DOHH2 (cell line): ENCODE results near the gene BAD.

Experiments
- H3F3A ChIP-seq: fragments of 200-600 bp; sonication (generic), shearing (Covaris generic); 2 replicates; pipeline ENCODE4 v1.6.0; 2016; ENCODE audit warnings: antibody characterized with exemption, mild to moderate bottlenecking; ENCODE audit not compliant: control insufficient read depth, insufficient read depth
- H3K27ac ChIP-seq: fragments of 200-600 bp; sonication (generic); 2 replicates; pipeline ENCODE4 v1.5.1; 2014; ENCODE audit warnings: low read depth, mild to moderate bottlenecking, low read length, moderate library complexity
- H3K27me3 ChIP-seq: fragments of 200-600 bp; sonication (generic); 2 replicates; pipeline ENCODE4 v1.6.1; 2014; ENCODE audit warnings: mild to moderate bottlenecking, low read length, mixed read lengths; ENCODE audit not compliant: control insufficient read depth
- H3K36me3 ChIP-seq: fragments of 200-600 bp; sonication (generic); 2 replicates; pipeline ENCODE4 v1.6.1; 2014; ENCODE audit warnings: mild to moderate bottlenecking, low read length, moderate library complexity, mixed read lengths; ENCODE audit not compliant: control insufficient read depth
- H3K4me1 ChIP-seq: fragments of 200-600 bp; sonication (generic); 2 replicates; pipeline ENCODE4 v1.6.1; 2014; ENCODE audit warnings: mild to moderate bottlenecking, low read length, mixed read lengths; ENCODE audit not compliant: control insufficient read depth
- H3K4me2 ChIP-seq: fragments of 200-600 bp; sonication (generic); 2 replicates; pipeline ENCODE4 v1.6.0; 2014; ENCODE audit warnings: mild to moderate bottlenecking, low read length, moderate library complexity
- H3K4me3 ChIP-seq: fragments of 200-600 bp; sonication (generic); 2 replicates; pipeline ENCODE4 v1.5.1; 2014; ENCODE audit warnings: mild to moderate bottlenecking, low read length, mixed read lengths
- H3K79me2 ChIP-seq: fragments of 200-600 bp; sonication (generic); 2 replicates; pipeline ENCODE4 v1.6.1; 2014; ENCODE audit warnings: mild to moderate bottlenecking, low read length, mixed read lengths; ENCODE audit not compliant: control insufficient read depth
- H3K9me2 ChIP-seq: fragments of 200-600 bp; sonication (generic); replicated peaks from 2 replicates; pipeline ENCODE4 v1.6.1; 2014; ENCODE audit warnings: mild to moderate bottlenecking, low read length, mixed read lengths; ENCODE audit not compliant: control insufficient read depth
- H3K9me3 ChIP-seq: fragments of 200-600 bp; sonication (generic); 2 replicates; pipeline ENCODE4 v1.6.1; 2014; ENCODE audit warnings: antibody characterized with exemption, low read length, mixed read lengths; ENCODE audit not compliant: control insufficient read depth, insufficient read depth
- H4K20me1 ChIP-seq: fragments of 200-600 bp; sonication (generic); 2 replicates; pipeline ENCODE4 v1.6.0; 2014; ENCODE audit warnings: low read depth, mild to moderate bottlenecking, antibody characterized with exemption, low read length, moderate library complexity; ENCODE audit not compliant: control insufficient read depth, insufficient read depth
- CTCF ChIP-seq: fragments of 200-600 bp; sonication (generic); IDR thresholded peaks from one replicate; pipeline ENCODE4 v1.5.1; 2014; ENCODE audit warnings: antibody characterized with exemption, mild to moderate bottlenecking, low read depth, low read length; ENCODE audit not compliant: poor library complexity, severe bottlenecking
- EZH2phosphoT487 ChIP-seq: fragments of 200-600 bp; sonication (generic); IDR thresholded peaks from 2 replicates; pipeline ENCODE4 v1.6.1; 2017; ENCODE audit warnings: borderline replicate concordance, mild to moderate bottlenecking, antibody characterized with exemption, low read length, moderate library complexity, mixed read lengths

The BAD gene

GRCh38 chr11:64225608-64226506 lies 58.6 kb downstream of the BAD start, which contains the start of the genes NUDT22 and TRPT1:
Gene NUDT22 (plus strand): TSS chr11:64226274. CDS start chr11:64226653, 379 bp downstream.
Gene TRPT1 (minus strand): TSS chr11:64226186. CDS start chr11:64225860, 326 bp downstream.
- H4K20me1 ChIP-seq = no peaks in the 10 kb centered on the region
- peak within 1 kb of the TSS; percentile 85 for H3K4me3 ChIP-seq
- peaks cover 44% of the 10 kb centered on the region for H3K36me3 ChIP-seq
- no peaks in the 10 kb centered on the region for H3K27me3 ChIP-seq
- peaks cover 22% of the 10 kb centered on the region for H3F3A ChIP-seq
- no peaks in the 10 kb centered on the region for H3K9me3 ChIP-seq
- H3K4me2 ChIP-seq = peak within 1 kb of the TSS; percentile 99
- H3K9me2 ChIP-seq = no peaks in the 10 kb centered on the region
- peaks cover 36% of the 10 kb centered on the region for H3K79me2 ChIP-seq
- TF ChIP-seq EZH2phosphoT487 (no peak), CTCF (peak; percentile 68)
- H3K27ac ChIP-seq = peak within 1 kb of the TSS; percentile 82
- H3K4me1 ChIP-seq = peaks cover 61% of the 10 kb centered on the region

- no peaks in the 10 kb centered on the region for H3K9me3 ChIP-seq
- H3K4me2 ChIP-seq = peak overlapping the region; percentile 99
- H3K27me3 ChIP-seq = no peaks in the 10 kb centered on the region
- no peaks in the 10 kb centered on the region for H3K9me2 ChIP-seq
- H3K4me1 ChIP-seq = peaks cover 59% of the 10 kb centered on the region
- H4K20me1 ChIP-seq = no peaks in the 10 kb centered on the region
- peaks cover 52% of the 10 kb centered on the region for H3K36me3 ChIP-seq
- H3K27ac ChIP-seq = peak overlapping the region; percentile 82
- no peak for TF ChIP-seq CTCF
- no peak for TF ChIP-seq EZH2phosphoT487
- H3K79me2 ChIP-seq = peaks cover 34% of the 10 kb centered on the region
- H3F3A ChIP-seq = peaks cover 21% of the 10 kb centered on the region
- peak overlapping the region; percentile 85 for H3K4me3 ChIP-seq
Measured at GRCh38 chr11:64224891-64225607, 59.4 kb downstream of the BAD start.

GRCh38 chr11:64224151-64224890 lies 60.1 kb downstream of the BAD start:
- no peaks in the 10 kb centered on the region for H3K9me2 ChIP-seq
- no peak overlapping the region for H3K27ac ChIP-seq
- H3F3A ChIP-seq = peaks cover 14% of the 10 kb centered on the region
- peaks cover 54% of the 10 kb centered on the region for H3K36me3 ChIP-seq
- H3K4me2 ChIP-seq = peak overlapping the region; percentile 99
- peak overlapping the region; percentile 85; the same call in 1 of the 2 replicates for H3K4me3 ChIP-seq
- H3K9me3 ChIP-seq = no peaks in the 10 kb centered on the region
- TF ChIP-seq EZH2phosphoT487 (no peak), CTCF (no peak)
- H4K20me1 ChIP-seq = no peaks in the 10 kb centered on the region
- peaks cover 51% of the 10 kb centered on the region for H3K4me1 ChIP-seq
- H3K27me3 ChIP-seq = no peaks in the 10 kb centered on the region
- peaks cover 31% of the 10 kb centered on the region for H3K79me2 ChIP-seq
